Gastrocnemius medialis (tissue), 4 donors: Measurements from ENCODE around the gene SDK2.

Source experiments
- POLR2A ChIP-seq, 2 donors: fragments of 450-650 bp; IDR thresholded peaks; one replicate each; pipeline ENCODE4 v1.6.1; 2017; ENCODE audit warnings: antibody characterized with exemption in 2 of 2, mild to moderate bottlenecking in 2 of 2, moderate library complexity in 2 of 2
- TF ChIP-seq, protein P1 (sequence below), 5 experiments: fragments of 450-650 bp in 3 of 5; fragments of 200-600 bp in 2 of 5; sonication (generic) in 2 of 5; IDR thresholded peaks in 4 of 5; conservative IDR thresholded peaks in 1 of 5; 1 replicate in 4 of 5; 2 replicates in 1 of 5; pipeline ENCODE4 v1.5.1; 2016 to 2019; ENCODE audit warnings: antibody characterized with exemption in 5 of 5, mild to moderate bottlenecking in 3 of 5, moderate library complexity in 3 of 5

DNA sequence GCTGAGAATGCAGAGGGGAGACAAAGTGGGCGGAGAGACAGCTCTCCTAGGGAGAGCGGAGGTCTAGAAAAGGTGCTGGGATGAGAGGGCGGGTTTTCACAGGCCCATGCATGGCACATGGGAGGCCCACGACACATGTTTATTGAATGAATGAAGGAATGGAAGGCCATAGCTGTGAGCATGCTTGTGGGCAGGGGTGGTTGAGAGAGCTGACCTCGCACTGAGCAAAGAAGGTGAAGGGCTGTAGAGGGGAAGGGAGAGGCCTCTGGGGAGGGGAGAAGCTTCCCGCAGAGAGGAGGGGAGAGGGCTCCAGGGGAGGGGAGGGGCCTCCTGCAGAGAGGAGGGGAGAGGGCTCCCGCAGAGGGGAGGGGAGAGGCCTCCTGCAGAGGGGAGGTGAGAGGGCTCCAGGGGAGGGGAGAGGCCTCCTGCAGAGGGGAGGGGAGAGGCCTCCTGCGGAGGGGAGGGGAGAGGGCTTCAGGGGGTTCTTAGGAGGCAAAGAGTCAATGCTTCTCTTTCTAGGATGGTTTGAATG is 27.3 kb downstream of the SDK2 start:
- TF ChIP-seq, protein P1, sequence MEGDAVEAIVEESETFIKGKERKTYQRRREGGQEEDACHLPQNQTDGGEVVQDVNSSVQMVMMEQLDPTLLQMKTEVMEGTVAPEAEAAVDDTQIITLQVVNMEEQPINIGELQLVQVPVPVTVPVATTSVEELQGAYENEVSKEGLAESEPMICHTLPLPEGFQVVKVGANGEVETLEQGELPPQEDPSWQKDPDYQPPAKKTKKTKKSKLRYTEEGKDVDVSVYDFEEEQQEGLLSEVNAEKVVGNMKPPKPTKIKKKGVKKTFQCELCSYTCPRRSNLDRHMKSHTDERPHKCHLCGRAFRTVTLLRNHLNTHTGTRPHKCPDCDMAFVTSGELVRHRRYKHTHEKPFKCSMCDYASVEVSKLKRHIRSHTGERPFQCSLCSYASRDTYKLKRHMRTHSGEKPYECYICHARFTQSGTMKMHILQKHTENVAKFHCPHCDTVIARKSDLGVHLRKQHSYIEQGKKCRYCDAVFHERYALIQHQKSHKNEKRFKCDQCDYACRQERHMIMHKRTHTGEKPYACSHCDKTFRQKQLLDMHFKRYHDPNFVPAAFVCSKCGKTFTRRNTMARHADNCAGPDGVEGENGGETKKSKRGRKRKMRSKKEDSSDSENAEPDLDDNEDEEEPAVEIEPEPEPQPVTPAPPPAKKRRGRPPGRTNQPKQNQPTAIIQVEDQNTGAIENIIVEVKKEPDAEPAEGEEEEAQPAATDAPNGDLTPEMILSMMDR (IDR thresholded peaks at IDR 0.05 in 4 of 5, conservative IDR thresholded peaks at IDR 0.05 in 1 of 5): no peak
- no peak for TF ChIP-seq POLR2A (IDR thresholded peaks at IDR 0.05)
